Globus pallidus (tissue), 1 donor: ENCODE measurements around the gene GLCCI1.
"Not testable (repeated sequence)": the region's sequence is repeated elsewhere in the genome, so short reads cannot be mapped to it uniquely, and the experiment has no call there.

Experiments used
- DNase-seq: peaks from one replicate; pipeline ENCODE4 v3.0.0-alpha.2; 2015; ENCODE audit warnings: low spot score

Gene GLCCI1

GRCh38 chr7:7989616-7990440 lies 21.2 kb downstream of the GLCCI1 start:
- DNase-seq: no peak

DNA sequence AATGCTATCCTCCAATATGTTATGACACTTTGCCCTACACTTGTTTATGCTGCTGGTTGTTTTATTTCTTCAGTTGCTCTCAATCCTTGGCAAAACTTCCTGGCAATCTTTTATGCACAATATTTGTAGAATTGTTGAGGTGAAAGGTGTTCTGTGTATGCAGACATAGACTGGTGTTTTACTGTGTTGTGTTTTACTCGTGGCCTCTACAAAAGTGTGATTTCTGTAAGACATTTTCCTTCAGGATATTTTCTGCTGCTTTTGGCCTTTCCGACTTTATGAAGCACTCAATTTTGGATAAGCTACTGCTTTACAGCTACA lies 21.8 kb downstream of the GLCCI1 start:
- no peak for DNase-seq

DNA sequence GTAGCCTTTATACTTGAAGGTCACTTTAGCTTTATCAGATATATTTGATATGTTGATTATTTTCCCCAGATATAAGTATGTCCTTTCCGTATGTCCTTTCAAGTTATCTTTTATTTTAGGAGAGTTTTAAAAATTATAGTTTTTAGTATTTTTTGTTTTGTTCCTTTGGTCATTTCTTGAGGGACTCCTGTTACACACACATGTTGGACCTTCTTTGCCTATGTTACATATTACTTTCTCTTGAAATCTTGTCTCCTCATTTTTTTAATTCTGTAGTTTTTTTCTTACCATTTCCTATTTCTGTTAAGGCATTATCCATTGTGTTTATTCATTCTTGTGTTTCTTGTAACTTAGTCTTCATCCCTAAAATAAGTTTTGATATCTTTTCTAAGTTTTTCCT lies 23.9 kb downstream of the GLCCI1 start:
- DNase-seq: no peak

- not testable (repeated sequence) for DNase-seq
Measured at GRCh38 chr7:7995348-7995747, 26.8 kb downstream of the GLCCI1 start.

GRCh38 chr7:7996568-7996967 lies 28.0 kb downstream of the GLCCI1 start:
- no peak for DNase-seq

DNA sequence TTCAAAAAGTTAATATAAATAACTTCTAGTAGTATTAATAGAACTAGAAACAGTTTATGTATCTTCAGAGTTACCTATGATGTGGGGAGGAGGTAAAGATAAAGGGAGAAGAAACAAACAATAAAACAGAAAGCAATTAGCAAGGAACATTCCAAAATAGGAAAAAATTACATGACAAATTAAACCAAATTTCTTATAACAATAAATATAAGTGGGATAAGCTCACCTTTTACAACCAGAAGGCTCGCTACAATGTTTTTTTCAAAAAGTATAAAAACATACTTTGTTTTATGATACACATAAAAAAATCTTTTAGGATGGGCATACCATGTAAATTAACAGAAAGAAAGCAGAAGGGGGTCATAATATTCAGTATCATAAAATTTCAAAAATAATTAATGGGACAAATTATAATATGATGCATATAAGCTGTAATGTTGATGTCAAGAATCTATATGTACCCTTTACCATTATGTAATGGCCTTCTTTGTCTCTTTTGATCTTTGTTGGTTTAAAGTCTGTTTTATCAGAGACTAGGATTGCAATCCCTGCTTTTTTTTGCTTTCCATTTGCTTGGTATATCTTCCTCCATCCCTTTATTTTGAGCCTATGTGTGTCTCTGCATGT lies 31.8 kb downstream of the GLCCI1 start:
- no peak for DNase-seq

GRCh38 chr7:8003077-8003476 lies 34.5 kb downstream of the GLCCI1 start:
- no peak for DNase-seq

DNA sequence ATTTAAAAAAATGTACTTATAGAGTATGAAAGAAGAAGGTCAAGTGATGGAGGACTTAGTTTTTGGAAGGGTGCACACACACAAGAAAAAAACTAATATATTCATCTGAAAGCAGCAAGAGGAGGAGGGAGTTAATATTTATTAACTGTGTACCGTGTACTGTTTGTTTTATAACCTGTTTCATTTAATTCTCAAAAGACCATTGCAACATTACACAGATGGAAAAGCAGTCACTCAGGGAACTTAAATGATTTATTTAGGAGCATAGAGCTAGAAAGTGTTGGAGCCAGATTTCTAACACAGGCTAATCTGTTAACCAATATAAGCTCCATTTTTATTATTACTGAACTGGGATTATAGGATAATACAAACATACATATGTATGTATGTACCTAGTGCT lies 36.7 kb downstream of the GLCCI1 start:
- DNase-seq: no peak

DNA sequence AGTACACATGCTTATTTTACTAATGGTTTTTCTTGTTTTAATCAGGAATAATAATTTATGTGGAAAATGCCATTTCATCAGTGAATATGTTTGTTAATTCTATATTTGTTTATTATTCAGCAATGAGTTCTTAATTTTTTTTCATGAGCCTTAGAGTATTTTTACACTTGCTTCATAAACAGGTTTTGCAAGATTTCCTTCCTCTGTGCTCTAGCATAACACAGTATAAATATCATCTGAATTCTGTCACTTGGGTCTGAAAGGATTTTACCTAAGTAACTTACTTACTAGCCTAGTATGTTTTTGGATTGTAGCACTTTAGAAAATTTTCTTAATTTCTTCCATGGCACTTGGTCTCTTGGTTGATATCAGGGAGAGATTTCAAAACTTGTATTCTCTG lies 45.8 kb downstream of the GLCCI1 start:
- DNase-seq: no peak

DNA sequence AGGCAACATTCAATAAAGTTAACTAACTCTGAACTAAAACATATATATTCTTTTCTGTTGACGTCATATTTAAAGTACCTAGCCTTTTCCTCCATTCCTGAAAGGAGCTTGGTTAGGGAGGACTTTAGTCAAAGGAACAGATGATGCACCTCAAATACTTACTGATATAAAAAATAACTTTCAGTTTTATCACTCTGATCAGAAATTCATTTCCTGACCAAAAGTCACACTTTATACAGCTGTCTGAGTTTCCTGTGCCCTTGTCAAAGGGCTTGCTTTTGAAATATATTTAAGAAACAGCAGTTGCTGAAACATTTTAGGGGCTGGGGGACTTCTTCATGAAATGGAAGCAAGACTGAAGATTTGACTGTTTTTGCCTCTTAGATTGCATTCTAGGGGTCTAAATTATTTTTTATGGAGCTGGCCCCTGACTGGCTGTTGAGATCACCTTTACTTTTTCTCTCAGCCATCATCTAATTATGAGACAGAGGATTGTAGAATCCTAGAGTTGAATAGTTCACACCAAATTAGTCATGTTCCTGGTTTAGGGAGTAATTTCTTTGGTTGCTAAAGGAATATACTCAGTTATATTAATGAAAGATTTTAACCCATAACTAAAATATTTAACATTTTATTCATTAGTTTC lies 46.6 kb downstream of the GLCCI1 start:
- DNase-seq: no peak

DNA sequence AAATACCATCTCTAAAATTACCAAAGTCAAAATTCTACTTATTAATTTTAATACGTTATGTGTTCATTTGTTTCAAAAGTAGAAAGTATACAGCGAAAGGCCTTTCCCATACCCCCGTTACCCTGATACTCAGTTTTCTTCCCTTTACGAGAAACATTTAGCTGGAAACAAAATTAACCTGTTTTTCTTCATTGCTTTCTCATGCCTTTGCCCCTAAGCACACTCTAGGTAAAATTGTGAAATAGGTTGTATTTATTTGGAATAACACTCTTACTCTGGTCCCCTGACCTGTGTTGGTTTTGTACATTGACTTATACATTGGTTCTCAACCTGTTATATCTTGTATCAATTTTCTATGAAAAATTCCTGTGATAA lies 47.1 kb downstream of the GLCCI1 start:
- DNase-seq: no peak

DNA sequence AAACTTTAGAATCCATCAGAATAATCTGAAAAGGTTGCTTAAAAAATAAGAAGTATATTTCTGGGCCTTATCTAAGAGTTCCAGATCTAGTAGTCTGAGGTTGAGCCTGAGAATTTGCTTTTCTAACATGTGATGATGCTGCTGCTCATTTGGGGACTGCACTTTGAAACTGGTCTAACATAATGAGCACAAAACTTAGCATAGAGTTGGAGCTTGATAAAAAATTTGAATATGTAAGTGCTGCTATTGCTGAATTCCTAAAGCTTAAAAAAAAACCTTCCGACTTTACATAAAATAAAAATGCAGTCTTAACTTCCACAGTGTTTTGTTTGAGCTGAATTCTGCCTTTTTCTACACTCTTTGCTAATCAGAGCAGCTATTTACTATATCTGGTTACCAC lies 48.8 kb downstream of the GLCCI1 start:
- DNase-seq: no peak

GRCh38 chr7:8018961-8019360 lies 50.4 kb downstream of the GLCCI1 start:
- no peak for DNase-seq

DNA sequence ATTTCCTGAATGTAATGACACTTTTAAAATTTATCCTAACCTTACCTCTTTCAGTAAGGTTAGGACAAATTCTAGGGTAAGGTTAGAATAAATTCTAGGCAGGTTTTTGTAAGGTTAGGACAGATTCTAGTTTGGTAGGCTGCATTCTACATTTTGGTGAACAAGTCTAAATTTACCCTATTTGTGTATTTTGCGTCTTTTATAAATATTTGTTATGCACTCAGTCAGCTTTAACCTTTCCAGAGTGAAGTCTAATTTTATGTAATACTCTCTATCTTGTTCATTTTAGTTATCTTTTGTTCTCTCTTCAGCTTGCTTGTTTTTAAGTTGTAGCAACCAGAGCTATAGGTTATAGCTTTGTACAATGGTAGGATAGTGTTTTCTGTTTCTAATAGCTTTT lies 54.0 kb downstream of the GLCCI1 start:
- DNase-seq: no peak

- DNase-seq: no peak
Measured at GRCh38 chr7:8035192-8035591, 66.6 kb downstream of the GLCCI1 start.

DNA sequence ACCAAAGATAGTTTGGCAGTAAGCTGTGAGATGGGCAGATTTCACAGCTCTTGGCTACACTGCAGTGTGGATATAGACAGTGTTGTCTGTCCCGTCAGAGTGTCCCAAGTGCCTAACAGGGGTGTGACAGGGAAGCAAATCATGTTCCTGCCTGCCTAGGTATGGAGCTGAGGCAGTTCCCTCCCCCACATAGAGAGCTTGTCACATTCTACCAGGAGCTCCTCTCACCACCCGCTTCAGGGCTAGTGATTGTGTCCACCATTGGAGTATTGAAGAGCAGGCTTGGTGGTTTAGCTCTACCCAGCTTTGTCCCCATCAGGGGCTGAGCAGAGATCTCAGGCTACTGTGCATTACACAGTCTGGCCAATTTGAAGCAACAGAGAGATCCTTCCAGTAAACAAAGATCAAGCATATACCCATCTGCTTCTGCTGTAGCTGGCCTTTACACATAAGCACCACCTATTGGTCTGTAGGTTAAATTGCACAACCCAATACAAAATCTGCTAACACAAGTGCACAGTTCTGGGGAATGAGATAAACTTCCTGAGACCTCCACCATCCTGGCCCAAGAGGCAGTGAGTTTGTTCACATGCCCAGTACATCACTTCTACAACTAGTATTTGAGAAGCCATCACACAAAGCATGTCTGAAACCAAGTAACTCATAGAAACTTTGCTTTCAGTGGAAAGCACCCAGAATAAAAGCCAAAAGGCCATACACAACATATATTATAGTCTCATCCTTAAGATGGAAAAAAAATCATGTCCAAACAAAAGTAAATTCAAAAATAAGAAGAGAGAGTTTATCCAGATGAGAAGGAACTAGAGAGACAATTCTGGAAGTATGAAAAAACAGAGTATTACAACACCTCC lies 67.3 kb downstream of the GLCCI1 start:
- DNase-seq: peak; percentile 16

DNA sequence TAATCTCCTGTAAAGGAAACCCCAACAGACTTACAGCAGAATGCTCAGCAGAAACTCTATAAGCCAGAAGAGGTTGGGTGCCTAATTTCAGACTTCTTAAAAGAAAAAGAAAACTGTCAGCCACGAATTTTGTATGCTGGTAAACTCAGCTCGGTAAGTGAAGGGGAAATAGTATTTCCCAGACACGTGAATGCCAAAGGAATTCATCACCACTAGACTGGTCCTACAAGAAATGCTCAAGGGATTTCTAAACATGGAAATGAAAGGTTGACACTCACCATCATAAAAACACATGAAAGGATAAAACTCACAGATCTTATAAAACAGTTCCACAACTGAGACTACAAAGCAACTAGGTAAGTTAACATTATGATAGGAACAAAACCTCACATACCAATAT lies 68.6 kb downstream of the GLCCI1 start:
- no peak for DNase-seq

- no peak for DNase-seq
Measured at GRCh38 chr7:8040768-8041369, 72.3 kb downstream of the GLCCI1 start.

DNA sequence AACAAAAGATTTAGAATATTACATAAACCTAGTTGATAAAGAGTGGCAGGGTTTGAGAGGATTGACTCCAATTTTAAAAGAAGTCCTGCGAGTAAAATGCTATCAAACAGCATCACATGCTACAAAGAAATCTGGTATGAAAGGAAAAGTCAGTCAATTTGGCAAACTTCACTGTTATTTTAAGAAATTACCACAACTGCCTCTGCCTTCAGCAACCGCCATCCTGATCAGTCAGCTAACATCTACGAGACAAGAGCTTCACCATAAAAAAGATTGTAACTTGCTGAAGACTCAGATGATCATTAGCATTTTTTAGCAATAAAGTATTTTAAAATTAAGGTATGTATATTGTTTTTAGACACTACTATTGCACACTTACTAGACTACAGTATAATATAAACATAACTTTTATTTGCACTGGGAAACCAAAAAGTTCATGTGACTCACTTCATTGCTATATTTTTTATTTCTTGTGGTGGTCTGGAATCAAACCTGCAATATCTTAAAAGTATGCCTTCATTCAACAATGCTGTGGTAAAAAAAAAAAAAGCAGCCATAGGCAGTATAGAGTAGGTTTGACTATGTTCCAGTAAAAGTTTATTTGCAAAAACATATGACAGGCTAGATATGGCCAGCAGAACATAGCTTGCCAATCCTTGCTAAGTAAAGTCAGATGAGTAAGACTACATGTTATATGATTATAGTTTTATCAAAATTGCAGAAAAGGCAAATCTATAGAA lies 74.4 kb downstream of the GLCCI1 start:
- DNase-seq: no peak

GRCh38 chr7:8044761-8045430 lies 76.3 kb downstream of the GLCCI1 start:
- DNase-seq: no peak

GRCh38 chr7:8048067-8048466 lies 79.5 kb downstream of the GLCCI1 start:
- DNase-seq: not testable (repeated sequence)
